Fibroblast of skin of left quadriceps (primary cell): ENCODE data around the gene PTOV1.

Experiments
- DNase-seq, 2 experiments: peaks; one replicate each; pipeline ENCODE4 v3.0.0-alpha.2; 2013; ENCODE audit warnings: low read depth in 2 of 2

The PTOV1 gene

GRCh38 chr19:49888510-49888824 lies 37.5 kb downstream of the PTOV1 start:
- no peak for DNase-seq

GRCh38 chr19:49889038-49889686 lies 38.2 kb downstream of the PTOV1 start:
- DNase-seq, result no peak

- DNase-seq, result no peak
These were observed 38.9 kb downstream of the PTOV1 start for GRCh38 chr19:49889687-49890348.

- no peak for DNase-seq
These were observed 39.7 kb downstream of the PTOV1 start for GRCh38 chr19:49890349-49891311.

- DNase-seq, result no peak
These were observed 40.4 kb downstream of the PTOV1 start for GRCh38 chr19:49891393-49891792.

- DNase-seq, result no peak
These were observed 41.8 kb downstream of the PTOV1 start for GRCh38 chr19:49892716-49893115.

GRCh38 chr19:49894011-49894664 lies 43.2 kb downstream of the PTOV1 start:
- DNase-seq, result no peak

GRCh38 chr19:49894879-49895565 lies 44.1 kb downstream of the PTOV1 start:
- DNase-seq, result no peak

GRCh38 chr19:49895566-49896297 lies 44.8 kb downstream of the PTOV1 start:
- no peak for DNase-seq

- DNase-seq, result no peak
These were observed 46.1 kb downstream of the PTOV1 start, which contains the start of gene IL4I1 for GRCh38 chr19:49896863-49897621. TSS of gene IL4I1 (minus strand) at chr19:49896887. CDS start at chr19:49896160, 727 bp downstream.

- DNase-seq, result no peak
These were observed 53.2 kb downstream of the PTOV1 start for GRCh38 chr19:49904136-49904535.

GRCh38 chr19:49906879-49907564 lies 56.1 kb downstream of the PTOV1 start:
- DNase-seq, result no peak

GRCh38 chr19:49907745-49908446 lies 56.9 kb downstream of the PTOV1 start:
- DNase-seq, result no peak

- DNase-seq, result no peak
These were observed 57.8 kb downstream of the PTOV1 start for GRCh38 chr19:49908480-49909420.

- DNase-seq, result no peak
These were observed 59.2 kb downstream of the PTOV1 start for GRCh38 chr19:49910179-49910578.
